ENCODE measurements around the gene KIF1B.

- TF ChIP-seq EZH2 (IDR thresholded peaks at IDR 0.05) (no peak), POLR2AphosphoS5 (IDR thresholded peaks at IDR 0.05; ENCODE audit: borderline replicate concordance, low read depth, low read length) (no peak), FOXP2 (optimal IDR thresholded peaks at IDR 0.05; ENCODE audit: control extremely low read depth, extremely low read length, insufficient read depth) (no peak)
Observed at GRCh38 chr1:10353282-10353681, 142.9 kb downstream of the KIF1B start.
